Measurements from ENCODE around the gene MAST4.

The MAST4 gene

GRCh38 chr5:67029481-67029880, 433.3 kb downstream of the MAST4 start:
- no peak for DNase-seq (ENCODE audit: insufficient read length, low spot score)
- FAIRE-seq: no peak
- TF ChIP-seq TAF1 (IDR thresholded peaks at IDR 0.05; ENCODE audit: low read depth, low read length) (no peak), PAX5 (IDR thresholded peaks at IDR 0.05; ENCODE audit: insufficient read depth, low read length, severe bottlenecking) (no peak), POLR2AphosphoS5 (IDR thresholded peaks at IDR 0.05; ENCODE audit: low read depth, low read length) (no peak), POU2F2 (IDR thresholded peaks at IDR 0.05; ENCODE audit: low read depth, low read length) (no peak), SPI1 (IDR thresholded peaks at IDR 0.05; ENCODE audit: low read depth, low read length) (no peak), POLR2A (IDR thresholded peaks at IDR 0.05; ENCODE audit: low read depth, low read length) (no peak)

GRCh38 chr5:67030289-67031056, 434.3 kb downstream of the MAST4 start:
- FAIRE-seq: no peak
- no peak for DNase-seq (ENCODE audit: insufficient read length, low spot score)
- TF ChIP-seq SPI1 (IDR thresholded peaks at IDR 0.05; ENCODE audit: low read depth, low read length): no peak
- no peak for TF ChIP-seq POLR2A (IDR thresholded peaks at IDR 0.05; ENCODE audit: low read depth, low read length)
- TF ChIP-seq PAX5 (IDR thresholded peaks at IDR 0.05; ENCODE audit: insufficient read depth, low read length, severe bottlenecking): no peak
- TF ChIP-seq TAF1 (IDR thresholded peaks at IDR 0.05; ENCODE audit: low read depth, low read length): no peak
- no peak for TF ChIP-seq POU2F2 (IDR thresholded peaks at IDR 0.05; ENCODE audit: low read depth, low read length)
- no peak for TF ChIP-seq POLR2AphosphoS5 (IDR thresholded peaks at IDR 0.05; ENCODE audit: low read depth, low read length)

GRCh38 chr5:67031057-67031443, 434.9 kb downstream of the MAST4 start:
- FAIRE-seq (no peak), DNase-seq (ENCODE audit: insufficient read length, low spot score) (no peak)
- no peak for TF ChIP-seq POLR2AphosphoS5 (IDR thresholded peaks at IDR 0.05; ENCODE audit: low read depth, low read length)
- TF ChIP-seq SPI1 (IDR thresholded peaks at IDR 0.05; ENCODE audit: low read depth, low read length): no peak
- no peak for TF ChIP-seq POU2F2 (IDR thresholded peaks at IDR 0.05; ENCODE audit: low read depth, low read length)
- TF ChIP-seq TAF1 (IDR thresholded peaks at IDR 0.05; ENCODE audit: low read depth, low read length): no peak
- TF ChIP-seq POLR2A (IDR thresholded peaks at IDR 0.05; ENCODE audit: low read depth, low read length): no peak
- TF ChIP-seq PAX5 (IDR thresholded peaks at IDR 0.05; ENCODE audit: insufficient read depth, low read length, severe bottlenecking): no peak

GRCh38 chr5:67031692-67032091, 435.5 kb downstream of the MAST4 start:
- FAIRE-seq: no peak
- TF ChIP-seq POLR2A (IDR thresholded peaks at IDR 0.05; ENCODE audit: low read depth, low read length) (no peak), SPI1 (IDR thresholded peaks at IDR 0.05; ENCODE audit: low read depth, low read length) (no peak), PAX5 (IDR thresholded peaks at IDR 0.05; ENCODE audit: insufficient read depth, low read length, severe bottlenecking) (no peak), TAF1 (IDR thresholded peaks at IDR 0.05; ENCODE audit: low read depth, low read length) (no peak), POLR2AphosphoS5 (IDR thresholded peaks at IDR 0.05; ENCODE audit: low read depth, low read length) (no peak), POU2F2 (IDR thresholded peaks at IDR 0.05; ENCODE audit: low read depth, low read length) (no peak)
- DNase-seq (ENCODE audit: insufficient read length, low spot score): no peak

GRCh38 chr5:67032921-67033664, 436.9 kb downstream of the MAST4 start:
- TF ChIP-seq TAF1 (IDR thresholded peaks at IDR 0.05; ENCODE audit: low read depth, low read length) (no peak), POU2F2 (IDR thresholded peaks at IDR 0.05; ENCODE audit: low read depth, low read length) (no peak), SPI1 (IDR thresholded peaks at IDR 0.05; ENCODE audit: low read depth, low read length) (no peak), POLR2A (IDR thresholded peaks at IDR 0.05; ENCODE audit: low read depth, low read length) (no peak), POLR2AphosphoS5 (IDR thresholded peaks at IDR 0.05; ENCODE audit: low read depth, low read length) (no peak), PAX5 (IDR thresholded peaks at IDR 0.05; ENCODE audit: insufficient read depth, low read length, severe bottlenecking) (no peak)
- no peak for FAIRE-seq
- DNase-seq (ENCODE audit: insufficient read length, low spot score): no peak

- no peak for TF ChIP-seq TAF1 (IDR thresholded peaks at IDR 0.05; ENCODE audit: low read depth, low read length)
- TF ChIP-seq POLR2A (IDR thresholded peaks at IDR 0.05; ENCODE audit: low read depth, low read length): no peak
- TF ChIP-seq PAX5 (IDR thresholded peaks at IDR 0.05; ENCODE audit: insufficient read depth, low read length, severe bottlenecking): no peak
- TF ChIP-seq POLR2AphosphoS5 (IDR thresholded peaks at IDR 0.05; ENCODE audit: low read depth, low read length): no peak
- no peak for TF ChIP-seq SPI1 (IDR thresholded peaks at IDR 0.05; ENCODE audit: low read depth, low read length)
- no peak for DNase-seq (ENCODE audit: insufficient read length, low spot score)
- no peak for FAIRE-seq
Measured at GRCh38 chr5:67033880-67034651, 437.9 kb downstream of the MAST4 start.

GRCh38 chr5:67035098-67035740, 439.0 kb downstream of the MAST4 start:
- FAIRE-seq (no peak), DNase-seq (ENCODE audit: insufficient read length, low spot score) (no peak)
- no peak for TF ChIP-seq POU2F2 (IDR thresholded peaks at IDR 0.05; ENCODE audit: low read depth, low read length)
- no peak for TF ChIP-seq TAF1 (IDR thresholded peaks at IDR 0.05; ENCODE audit: low read depth, low read length)
- TF ChIP-seq POLR2AphosphoS5 (IDR thresholded peaks at IDR 0.05; ENCODE audit: low read depth, low read length): no peak
- TF ChIP-seq PAX5 (IDR thresholded peaks at IDR 0.05; ENCODE audit: insufficient read depth, low read length, severe bottlenecking): no peak
- no peak for TF ChIP-seq SPI1 (IDR thresholded peaks at IDR 0.05; ENCODE audit: low read depth, low read length)
- TF ChIP-seq POLR2A (IDR thresholded peaks at IDR 0.05; ENCODE audit: low read depth, low read length): no peak

- no peak for TF ChIP-seq SPI1 (IDR thresholded peaks at IDR 0.05; ENCODE audit: low read depth, low read length)
- FAIRE-seq (no peak), DNase-seq (ENCODE audit: insufficient read length, low spot score) (no peak)
Measured at GRCh38 chr5:67037171-67037570, 441.0 kb downstream of the MAST4 start.

Data from GM12891 (cell line).